SK-N-SH treated with all-trans-retinoic acid at 6 μM for 48 hours (cell line): ENCODE results near the gene HIPK3.

Experiments
- ARNTL ChIP-seq: fragments of 450-650 bp; formaldehyde crosslinking; IDR thresholded peaks from 2 replicates; pipeline ENCODE4 v1.5.0; 2020; ENCODE audit warnings: low read depth, mild to moderate bottlenecking, moderate library complexity, borderline replicate concordance
- BACH2 ChIP-seq: fragments of 250-450 bp; sonication (Bioruptor Pico); IDR thresholded peaks from 2 replicates; pipeline ENCODE4 v1.9.0; 2021; ENCODE audit warnings: mild to moderate bottlenecking, borderline replicate concordance
- RARB ChIP-seq: fragments of 250-450 bp; sonication (Bioruptor Pico); IDR thresholded peaks from 2 replicates; pipeline ENCODE4 v1.8.0; 2021; ENCODE audit warnings: mild to moderate bottlenecking, moderate library complexity
- TSHZ2 ChIP-seq: fragments of 250-450 bp; sonication (Bioruptor Pico); IDR thresholded peaks from 2 replicates; pipeline ENCODE4 v1.5.0; 2020; ENCODE audit warnings: mild to moderate bottlenecking, moderate library complexity
- ZFP3 ChIP-seq: fragments of 250-450 bp; sonication (Bioruptor Pico); IDR thresholded peaks from 2 replicates; pipeline ENCODE4 v1.5.0; 2020; ENCODE audit warnings: mild to moderate bottlenecking, moderate library complexity
- TF ChIP-seq, protein P1 (sequence below): fragments of 250-450 bp; sonication (Bioruptor Pico); IDR thresholded peaks from 2 replicates; pipeline ENCODE4 v1.5.1; 2021; ENCODE audit warnings: mild to moderate bottlenecking, moderate library complexity

GRCh38 chr11:33389635-33390034 lies 132.5 kb downstream of the HIPK3 start:
- no peak for TF ChIP-seq ZFP3 (CRISPR knock-in tag)
- no peak for TF ChIP-seq BACH2 (CRISPR knock-in tag)
- TF ChIP-seq ARNTL: no peak
- TF ChIP-seq TSHZ2 (CRISPR knock-in tag): no peak
- TF ChIP-seq, protein P1, sequence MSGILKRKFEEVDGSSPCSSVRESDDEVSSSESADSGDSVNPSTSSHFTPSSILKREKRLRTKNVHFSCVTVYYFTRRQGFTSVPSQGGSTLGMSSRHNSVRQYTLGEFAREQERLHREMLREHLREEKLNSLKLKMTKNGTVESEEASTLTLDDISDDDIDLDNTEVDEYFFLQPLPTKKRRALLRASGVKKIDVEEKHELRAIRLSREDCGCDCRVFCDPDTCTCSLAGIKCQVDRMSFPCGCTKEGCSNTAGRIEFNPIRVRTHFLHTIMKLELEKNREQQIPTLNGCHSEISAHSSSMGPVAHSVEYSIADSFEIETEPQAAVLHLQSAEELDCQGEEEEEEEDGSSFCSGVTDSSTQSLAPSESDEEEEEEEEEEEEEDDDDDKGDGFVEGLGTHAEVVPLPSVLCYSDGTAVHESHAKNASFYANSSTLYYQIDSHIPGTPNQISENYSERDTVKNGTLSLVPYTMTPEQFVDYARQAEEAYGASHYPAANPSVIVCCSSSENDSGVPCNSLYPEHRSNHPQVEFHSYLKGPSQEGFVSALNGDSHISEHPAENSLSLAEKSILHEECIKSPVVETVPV (CRISPR knock-in tag): no peak
- no peak for TF ChIP-seq RARB (CRISPR knock-in tag)
